Keratinocyte (primary cell): ENCODE results near the gene KCNMA1. TPM values are rescaled to one million over a fixed set of nuclear protein-coding genes. Genes with fewer than 3 reads are reported as not detected.

Experiments used
- DNase-seq: peaks from one replicate; pipeline ENCODE4 v3.0.0-alpha.2; 2011; ENCODE audit warnings: low read depth, missing footprints, low spot score
- FAIRE-seq: peaks from 2 replicates; lab custom pipeline; 2011; peaks lifted over from hg19 to GRCh38; lab: Jason Lieb, UNC
- H2AFZ ChIP-seq: 2 replicates; pipeline ENCODE4 v1.6.0; 2012; ENCODE audit warnings: low read length, control low read depth, inconsistent platforms; ENCODE audit not compliant: control insufficient read depth
- H3K27ac ChIP-seq: 2 replicates; pipeline ENCODE4 v1.5.1; 2011; ENCODE audit warnings: low read length; ENCODE audit not compliant: control insufficient read depth, insufficient read depth
- H3K27me3 ChIP-seq: 3 replicates; pipeline ENCODE4 v1.6.0; 2011; ENCODE audit warnings: low read length; ENCODE audit not compliant: control insufficient read depth, insufficient read depth; ENCODE audit errors: extremely low read depth
- H3K36me3 ChIP-seq, 2 experiments: 2 replicates in 1 of 2; 3 replicates in 1 of 2; pipeline ENCODE4 v1.5.1; 2011; ENCODE audit warnings: low read length in 2 of 2, mild to moderate bottlenecking in 1 of 2; ENCODE audit not compliant: control insufficient read depth in 2 of 2, insufficient read depth in 2 of 2; ENCODE audit errors: extremely low read depth in 1 of 2
- H3K4me1 ChIP-seq: 3 replicates; pipeline ENCODE4 v1.5.1; 2011; ENCODE audit warnings: low read length; ENCODE audit not compliant: control insufficient read depth, insufficient read depth; ENCODE audit errors: extremely low read depth
- H3K4me2 ChIP-seq: 3 replicates; pipeline ENCODE4 v1.6.0; 2011; ENCODE audit warnings: low read depth, low read length; ENCODE audit not compliant: control insufficient read depth, insufficient read depth; ENCODE audit errors: extremely low read depth
- H3K4me3 ChIP-seq, 3 experiments: fragments of 200-600 bp in 1 of 3; sonication (generic) in 1 of 3; 2 replicates in 2 of 3; 3 replicates in 1 of 3; pipeline ENCODE4 v1.5.1; 2011 to 2016; ENCODE audit warnings: low read length in 3 of 3, mild to moderate bottlenecking in 3 of 3, control low read depth in 2 of 3, inconsistent platforms in 1 of 3, low read depth in 1 of 3, mixed read lengths in 1 of 3, mixed run types in 1 of 3, moderate library complexity in 1 of 3; ENCODE audit not compliant: control insufficient read depth in 2 of 3, insufficient read depth in 2 of 3; ENCODE audit errors: extremely low read depth in 1 of 3
- H3K79me2 ChIP-seq: 2 replicates; pipeline ENCODE4 v1.6.0; 2012; ENCODE audit warnings: low read length; ENCODE audit not compliant: control insufficient read depth, insufficient read depth
- H3K9ac ChIP-seq: 3 replicates; pipeline ENCODE4 v1.6.0; 2011; ENCODE audit warnings: low read length; ENCODE audit not compliant: control insufficient read depth, insufficient read depth; ENCODE audit errors: extremely low read depth
- H3K9me1 ChIP-seq: 3 replicates; pipeline ENCODE4 v1.6.0; 2011; ENCODE audit warnings: low read length; ENCODE audit not compliant: control insufficient read depth, insufficient read depth; ENCODE audit errors: extremely low read depth
- H3K9me3 ChIP-seq: 2 replicates; pipeline ENCODE4 v1.5.1; 2012; ENCODE audit warnings: low read depth, low read length; ENCODE audit not compliant: control insufficient read depth
- H4K20me1 ChIP-seq: 3 replicates; pipeline ENCODE4 v1.6.0; 2011; ENCODE audit warnings: low read length; ENCODE audit not compliant: control insufficient read depth, insufficient read depth; ENCODE audit errors: extremely low read depth
- EZH2 ChIP-seq: IDR thresholded peaks from one replicate; pipeline ENCODE4 v1.6.1; 2012; ENCODE audit warnings: inconsistent platforms, mild to moderate bottlenecking, low read length, moderate library complexity
- dilution Hi-C: fragments of 300-500 bp; cut with MboI; formaldehyde crosslinking; loops from one replicate; pipeline ENCODE4 v1.7.0; 2020; ENCODE audit warnings: low sequenced_read_pairs; ENCODE audit not compliant: extremely low pct_ligation_motif_present
- polyA plus RNA-seq, 5 experiments: library from polyadenylated mRNA; depleted of rRNA in 3 of 5; stranded (reverse) in 3 of 5; stranded (forward) in 1 of 5; unstranded in 1 of 5; fragments of >200 nt; gene quantifications; 1 replicate in 1 of 5; 2 replicates in 3 of 5; 3 replicates in 1 of 5; pipeline versions ENCODE4 v1.2.1 to v1.2.3, GENCODE V29; 2011 to 2012; ENCODE audit warnings: missing spikeins in 2 of 5, low read depth in 1 of 5, low replicate concordance in 1 of 5
- TF ChIP-seq, protein P1 (sequence below), 3 experiments: IDR thresholded peaks in 1 of 3; conservative IDR thresholded peaks in 1 of 3; optimal IDR thresholded peaks in 1 of 3; 2 replicates in 2 of 3; 3 replicates in 1 of 3; pipeline versions ENCODE3 to v1.5.1; 2011; ENCODE audit warnings: low read length in 3 of 3, mild to moderate bottlenecking in 3 of 3, moderate library complexity in 2 of 3, control low read depth in 1 of 3, inconsistent platforms in 1 of 3; ENCODE audit not compliant: insufficient read depth in 2 of 3; ENCODE audit errors: extremely low read depth in 1 of 3

KCNMA1 gene
- polyA plus RNA-seq, 1 donor (not counting 4 experiments of a cell fraction or from before 2014, with no cell fraction given) = 6.3 TPM

DNA sequence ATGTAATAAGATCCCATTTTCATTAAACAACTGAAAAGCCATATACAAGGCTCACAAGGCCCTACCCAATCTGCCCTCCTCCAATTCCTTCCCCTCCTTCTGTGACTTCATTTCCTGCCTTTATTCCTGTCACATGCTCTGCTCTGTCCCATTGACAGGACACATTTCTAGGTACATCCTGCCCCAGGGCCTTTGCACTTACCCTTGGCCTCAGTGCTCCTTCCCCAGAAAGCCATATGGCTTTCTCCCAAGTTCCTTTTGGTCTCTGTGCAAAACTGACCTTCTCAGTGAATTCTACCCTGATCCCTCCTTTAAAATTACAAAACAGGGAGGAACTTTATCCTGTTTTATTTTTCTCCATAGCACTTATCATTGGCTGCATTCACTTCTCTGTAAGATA lies 40.0 kb downstream of the KCNMA1 start:
- Histone ChIP-seq H3K4me2 (no peak overlapping the region), H3K4me3 (no peak overlapping the region), H3K79me2 (no peaks in the 10 kb centered on the region), H3K9ac (no peak overlapping the region), H3K4me1 (peaks cover 12% of the 10 kb centered on the region), H3K27ac (no peak overlapping the region), H2AFZ (no peak overlapping the region), H4K20me1 (no peaks in the 10 kb centered on the region), H3K9me1 (peaks cover 2% of the 10 kb centered on the region), H3K36me3 (no peaks in the 10 kb centered on the region), H3K9me3 (no peaks in the 10 kb centered on the region), H3K27me3 (no peaks in the 10 kb centered on the region)
- no peak for FAIRE-seq
- dilution Hi-C loops = no loop called here
- TF ChIP-seq EZH2 = no peak
- TF ChIP-seq, protein P1, sequence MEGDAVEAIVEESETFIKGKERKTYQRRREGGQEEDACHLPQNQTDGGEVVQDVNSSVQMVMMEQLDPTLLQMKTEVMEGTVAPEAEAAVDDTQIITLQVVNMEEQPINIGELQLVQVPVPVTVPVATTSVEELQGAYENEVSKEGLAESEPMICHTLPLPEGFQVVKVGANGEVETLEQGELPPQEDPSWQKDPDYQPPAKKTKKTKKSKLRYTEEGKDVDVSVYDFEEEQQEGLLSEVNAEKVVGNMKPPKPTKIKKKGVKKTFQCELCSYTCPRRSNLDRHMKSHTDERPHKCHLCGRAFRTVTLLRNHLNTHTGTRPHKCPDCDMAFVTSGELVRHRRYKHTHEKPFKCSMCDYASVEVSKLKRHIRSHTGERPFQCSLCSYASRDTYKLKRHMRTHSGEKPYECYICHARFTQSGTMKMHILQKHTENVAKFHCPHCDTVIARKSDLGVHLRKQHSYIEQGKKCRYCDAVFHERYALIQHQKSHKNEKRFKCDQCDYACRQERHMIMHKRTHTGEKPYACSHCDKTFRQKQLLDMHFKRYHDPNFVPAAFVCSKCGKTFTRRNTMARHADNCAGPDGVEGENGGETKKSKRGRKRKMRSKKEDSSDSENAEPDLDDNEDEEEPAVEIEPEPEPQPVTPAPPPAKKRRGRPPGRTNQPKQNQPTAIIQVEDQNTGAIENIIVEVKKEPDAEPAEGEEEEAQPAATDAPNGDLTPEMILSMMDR (optimal IDR thresholded peaks at IDR 0.05 in 1 of 3, IDR thresholded peaks at IDR 0.05 in 1 of 3, conservative IDR thresholded peaks at IDR 0.05 in 1 of 3; ENCODE audit: extremely low read depth in 1 of 3, insufficient read depth in 2 of 3, low read length in 3 of 3) = no peak
- DNase-seq = no peak

- FAIRE-seq (no peak), DNase-seq (no peak)
- H3K4me3 ChIP-seq = no peak overlapping the region
- H3K4me1 ChIP-seq = peaks cover 20% of the 10 kb centered on the region
- dilution Hi-C loops = no loop called here
- no peak overlapping the region for H2AFZ ChIP-seq
- no peak overlapping the region for H3K27ac ChIP-seq
- TF ChIP-seq, protein P1 (optimal IDR thresholded peaks at IDR 0.05 in 1 of 3, IDR thresholded peaks at IDR 0.05 in 1 of 3, conservative IDR thresholded peaks at IDR 0.05 in 1 of 3; ENCODE audit: extremely low read depth in 1 of 3, insufficient read depth in 2 of 3, low read length in 3 of 3) = no peak
- no peak for TF ChIP-seq EZH2
- no peaks in the 10 kb centered on the region for H3K27me3 ChIP-seq
- H3K4me2 ChIP-seq = no peak overlapping the region
- H3K9me3 ChIP-seq = no peaks in the 10 kb centered on the region
- peaks cover 2% of the 10 kb centered on the region for H3K9me1 ChIP-seq
- no peaks in the 10 kb centered on the region for H3K36me3 ChIP-seq
- no peaks in the 10 kb centered on the region for H3K79me2 ChIP-seq
- H4K20me1 ChIP-seq = no peaks in the 10 kb centered on the region
- H3K9ac ChIP-seq = no peak overlapping the region
Observed at GRCh38 chr10:77594471-77594783, 43.2 kb downstream of the KCNMA1 start.
